T-helper 17 cell (primary cell): ENCODE measurements around the gene NMNAT2. TPM values are rescaled to one million over a fixed set of nuclear protein-coding genes. Genes with fewer than 3 reads are reported as not detected.

Source experiments
- ATAC-seq: fragments of 150-1000 bp; cut with Tn5 transposase; 2 replicates; pipeline ENCODE4 v1.10.0; 2021; ENCODE audit warnings: mild to moderate bottlenecking, moderate library complexity
- DNase-seq, 3 donors: peaks; one replicate each; pipeline versions ENCODE4 v3.0.0 to v3.0.0-alpha.2; 2020 to 2021
- H3K9me3 ChIP-seq: one replicate; pipeline ENCODE4 v1.7.0; 2013; ENCODE audit warnings: low read length, mild to moderate bottlenecking; ENCODE audit not compliant: control insufficient read depth, poor library complexity, severe bottlenecking
- H3K27ac Mint-ChIP-seq: one replicate; pipeline ENCODE4 v1.8.0; 2022; ENCODE audit warnings: mild to moderate bottlenecking, moderate library complexity, mixed read lengths
- H3K27me3 Mint-ChIP-seq: one replicate; pipeline ENCODE4 v1.8.0; 2022; ENCODE audit warnings: mixed read lengths
- H3K36me3 Mint-ChIP-seq: one replicate; pipeline ENCODE4 v1.8.0; 2022; ENCODE audit warnings: low read depth, mixed read lengths
- H3K4me1 Mint-ChIP-seq: one replicate; pipeline ENCODE4 v1.8.0; 2022; ENCODE audit warnings: mild to moderate bottlenecking, mixed read lengths
- H3K4me3 Mint-ChIP-seq: one replicate; pipeline ENCODE4 v1.8.0; 2022; ENCODE audit warnings: mild to moderate bottlenecking, moderate library complexity, mixed read lengths
- total RNA-seq, 4 donors: library from RNA in 2 of 4; stranded (reverse) in 2 of 4; gene quantifications; one replicate each; pipeline ENCODE4 v1.2.3 and lab custom pipeline; 2022 to 2026

NMNAT2 gene
- total RNA-seq, 2 donors from 2014 or later: not detected

- ATAC-seq (no peak), DNase-seq (no peak)
- H3K4me1 Mint-ChIP-seq: peaks cover 2% of the 10 kb centered on the region
- H3K27ac Mint-ChIP-seq: no peak overlapping the region
- H3K27me3 Mint-ChIP-seq: peaks cover 24% of the 10 kb centered on the region
- no peaks in the 10 kb centered on the region for H3K36me3 Mint-ChIP-seq
- no peak overlapping the region for H3K4me3 Mint-ChIP-seq
- no peaks in the 10 kb centered on the region for H3K9me3 ChIP-seq
Observed at GRCh38 chr1:183293241-183293640, 124.9 kb downstream of the NMNAT2 start.

- no peaks in the 10 kb centered on the region for H3K36me3 Mint-ChIP-seq
- DNase-seq: no peak
- peak overlapping the region; percentile 31 for H3K4me3 Mint-ChIP-seq
- H3K4me1 Mint-ChIP-seq: peaks cover 2% of the 10 kb centered on the region
- H3K9me3 ChIP-seq: no peaks in the 10 kb centered on the region
- H3K27ac Mint-ChIP-seq: no peak overlapping the region
- peaks cover 13% of the 10 kb centered on the region for H3K27me3 Mint-ChIP-seq
- ATAC-seq: no peak
Observed at GRCh38 chr1:183291802-183292514, 126.2 kb downstream of the NMNAT2 start.

GRCh38 chr1:183291216-183291762 is 126.9 kb downstream of the NMNAT2 start:
- Mint-ChIP-seq H3K36me3 (no peaks in the 10 kb centered on the region), H3K4me1 (peaks cover 2% of the 10 kb centered on the region), H3K27ac (no peak overlapping the region), H3K4me3 (no peak overlapping the region), H3K27me3 (peaks cover 13% of the 10 kb centered on the region)
- H3K9me3 ChIP-seq: no peaks in the 10 kb centered on the region
- DNase-seq (no peak), ATAC-seq (no peak)

GRCh38 chr1:183290628-183291027 is 127.6 kb downstream of the NMNAT2 start:
- H3K27me3 Mint-ChIP-seq: peaks cover 8% of the 10 kb centered on the region
- no peaks in the 10 kb centered on the region for H3K9me3 ChIP-seq
- H3K4me3 Mint-ChIP-seq: no peak overlapping the region
- no peak overlapping the region for H3K27ac Mint-ChIP-seq
- peaks cover 2% of the 10 kb centered on the region for H3K4me1 Mint-ChIP-seq
- DNase-seq (no peak), ATAC-seq (no peak)
- H3K36me3 Mint-ChIP-seq: no peaks in the 10 kb centered on the region

GRCh38 chr1:183289051-183289496 is 129.1 kb downstream of the NMNAT2 start:
- H3K9me3 ChIP-seq: no peaks in the 10 kb centered on the region
- no peaks in the 10 kb centered on the region for H3K36me3 Mint-ChIP-seq
- no peak overlapping the region for H3K27ac Mint-ChIP-seq
- H3K4me1 Mint-ChIP-seq: peaks cover 2% of the 10 kb centered on the region
- ATAC-seq: no peak
- no peak overlapping the region for H3K4me3 Mint-ChIP-seq
- H3K27me3 Mint-ChIP-seq: peaks cover 16% of the 10 kb centered on the region
- DNase-seq: no peak

- H3K4me1 Mint-ChIP-seq: peaks cover 2% of the 10 kb centered on the region
- H3K27ac Mint-ChIP-seq: no peak overlapping the region
- H3K9me3 ChIP-seq: no peaks in the 10 kb centered on the region
- DNase-seq (no peak), ATAC-seq (no peak)
- H3K36me3 Mint-ChIP-seq: no peaks in the 10 kb centered on the region
- H3K27me3 Mint-ChIP-seq: peaks cover 19% of the 10 kb centered on the region
- H3K4me3 Mint-ChIP-seq: no peak overlapping the region
Observed at GRCh38 chr1:183288583-183288982, 129.6 kb downstream of the NMNAT2 start.

- H3K9me3 ChIP-seq: no peaks in the 10 kb centered on the region
- no peak overlapping the region for H3K27ac Mint-ChIP-seq
- no peak for ATAC-seq
- DNase-seq: no peak
- no peak overlapping the region for H3K4me3 Mint-ChIP-seq
- no peaks in the 10 kb centered on the region for H3K36me3 Mint-ChIP-seq
- peaks cover 2% of the 10 kb centered on the region for H3K4me1 Mint-ChIP-seq
- peaks cover 27% of the 10 kb centered on the region for H3K27me3 Mint-ChIP-seq
Observed at GRCh38 chr1:183287191-183287675, 130.9 kb downstream of the NMNAT2 start.

GRCh38 chr1:183285746-183286145 is 132.4 kb downstream of the NMNAT2 start:
- Mint-ChIP-seq H3K36me3 (no peaks in the 10 kb centered on the region), H3K27me3 (peaks cover 28% of the 10 kb centered on the region), H3K4me1 (no peaks in the 10 kb centered on the region), H3K4me3 (no peak overlapping the region), H3K27ac (no peak overlapping the region)
- ATAC-seq: no peak
- no peak for DNase-seq
- H3K9me3 ChIP-seq: no peaks in the 10 kb centered on the region

- Mint-ChIP-seq H3K27ac (no peak overlapping the region), H3K36me3 (no peaks in the 10 kb centered on the region), H3K4me1 (no peaks in the 10 kb centered on the region), H3K4me3 (no peak overlapping the region), H3K27me3 (peaks cover 28% of the 10 kb centered on the region)
- no peak for ATAC-seq
- H3K9me3 ChIP-seq: no peaks in the 10 kb centered on the region
- DNase-seq: no peak
Observed at GRCh38 chr1:183285256-183285655, 132.9 kb downstream of the NMNAT2 start.

GRCh38 chr1:183284086-183284485 is 134.1 kb downstream of the NMNAT2 start:
- no peak overlapping the region for H3K27ac Mint-ChIP-seq
- H3K4me1 Mint-ChIP-seq: no peaks in the 10 kb centered on the region
- DNase-seq (no peak), ATAC-seq (no peak)
- H3K9me3 ChIP-seq: no peaks in the 10 kb centered on the region
- no peaks in the 10 kb centered on the region for H3K36me3 Mint-ChIP-seq
- H3K27me3 Mint-ChIP-seq: peaks cover 28% of the 10 kb centered on the region
- H3K4me3 Mint-ChIP-seq: no peak overlapping the region

- Mint-ChIP-seq H3K4me1 (no peaks in the 10 kb centered on the region), H3K36me3 (no peaks in the 10 kb centered on the region), H3K27ac (no peak overlapping the region), H3K4me3 (no peak overlapping the region), H3K27me3 (peaks cover 28% of the 10 kb centered on the region)
- DNase-seq (no peak), ATAC-seq (no peak)
- H3K9me3 ChIP-seq: no peaks in the 10 kb centered on the region
Observed at GRCh38 chr1:183283286-183283685, 134.9 kb downstream of the NMNAT2 start.

- H3K4me3 Mint-ChIP-seq: no peak overlapping the region
- DNase-seq: no peak
- no peaks in the 10 kb centered on the region for H3K36me3 Mint-ChIP-seq
- no peak overlapping the region for H3K27ac Mint-ChIP-seq
- no peaks in the 10 kb centered on the region for H3K9me3 ChIP-seq
- peaks cover 34% of the 10 kb centered on the region for H3K27me3 Mint-ChIP-seq
- ATAC-seq: no peak
- H3K4me1 Mint-ChIP-seq: no peaks in the 10 kb centered on the region
Observed at GRCh38 chr1:183282101-183282855, 135.9 kb downstream of the NMNAT2 start.

GRCh38 chr1:183281553-183282091 is 136.6 kb downstream of the NMNAT2 start:
- no peaks in the 10 kb centered on the region for H3K9me3 ChIP-seq
- ATAC-seq (peak; percentile 76), DNase-seq (peak; percentile 22 to 53 (median 40))
- no peak overlapping the region for H3K4me3 Mint-ChIP-seq
- no peaks in the 10 kb centered on the region for H3K4me1 Mint-ChIP-seq
- no peaks in the 10 kb centered on the region for H3K36me3 Mint-ChIP-seq
- H3K27me3 Mint-ChIP-seq: peaks cover 32% of the 10 kb centered on the region
- H3K27ac Mint-ChIP-seq: no peak overlapping the region
